Thyroid gland (tissue), 4 donors: ENCODE results near the gene TNIK.

Experiments used
- POLR2A ChIP-seq, 2 donors: fragments of 450-650 bp; IDR thresholded peaks; one replicate each; pipeline ENCODE4 v1.6.1; 2017; ENCODE audit warnings: antibody characterized with exemption in 2 of 2, mild to moderate bottlenecking in 2 of 2, moderate library complexity in 1 of 2
- TF ChIP-seq, protein P1 (sequence below), 6 experiments: fragments of 200-600 bp in 3 of 6; fragments of 450-650 bp in 3 of 6; sonication (generic) in 3 of 6; IDR thresholded peaks; one replicate each; pipeline ENCODE4 v1.5.1; 2016 to 2019; ENCODE audit warnings: antibody characterized with exemption in 6 of 6, mild to moderate bottlenecking in 2 of 6, inconsistent platforms in 1 of 6, moderate library complexity in 1 of 6

DNA sequence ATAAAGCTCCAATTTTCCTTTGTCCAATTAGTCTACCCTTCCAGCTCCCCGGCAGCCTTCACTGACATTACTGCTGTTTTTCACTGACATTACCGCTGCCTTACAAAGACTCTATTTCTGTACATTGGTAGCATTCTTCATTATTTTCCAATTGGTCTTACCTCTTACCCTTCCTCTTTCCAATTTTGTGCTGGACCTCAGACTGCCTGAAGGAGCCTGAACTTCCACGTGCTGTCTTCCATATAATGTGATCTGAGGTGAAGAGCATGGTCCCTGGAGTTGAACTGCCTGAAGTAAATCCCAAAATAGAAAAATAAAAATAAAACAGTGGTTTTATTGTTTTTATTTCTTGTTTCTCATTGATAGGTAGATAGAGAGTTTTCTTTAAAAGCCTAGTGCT lies 9.2 kb upstream of the TNIK start:
- TF ChIP-seq POLR2A (IDR thresholded peaks at IDR 0.05): no peak
- TF ChIP-seq, protein P1, sequence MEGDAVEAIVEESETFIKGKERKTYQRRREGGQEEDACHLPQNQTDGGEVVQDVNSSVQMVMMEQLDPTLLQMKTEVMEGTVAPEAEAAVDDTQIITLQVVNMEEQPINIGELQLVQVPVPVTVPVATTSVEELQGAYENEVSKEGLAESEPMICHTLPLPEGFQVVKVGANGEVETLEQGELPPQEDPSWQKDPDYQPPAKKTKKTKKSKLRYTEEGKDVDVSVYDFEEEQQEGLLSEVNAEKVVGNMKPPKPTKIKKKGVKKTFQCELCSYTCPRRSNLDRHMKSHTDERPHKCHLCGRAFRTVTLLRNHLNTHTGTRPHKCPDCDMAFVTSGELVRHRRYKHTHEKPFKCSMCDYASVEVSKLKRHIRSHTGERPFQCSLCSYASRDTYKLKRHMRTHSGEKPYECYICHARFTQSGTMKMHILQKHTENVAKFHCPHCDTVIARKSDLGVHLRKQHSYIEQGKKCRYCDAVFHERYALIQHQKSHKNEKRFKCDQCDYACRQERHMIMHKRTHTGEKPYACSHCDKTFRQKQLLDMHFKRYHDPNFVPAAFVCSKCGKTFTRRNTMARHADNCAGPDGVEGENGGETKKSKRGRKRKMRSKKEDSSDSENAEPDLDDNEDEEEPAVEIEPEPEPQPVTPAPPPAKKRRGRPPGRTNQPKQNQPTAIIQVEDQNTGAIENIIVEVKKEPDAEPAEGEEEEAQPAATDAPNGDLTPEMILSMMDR (IDR thresholded peaks at IDR 0.05): no peak
